ENCODE data around the gene DNAH1.
"Not testable (repeated sequence)": the region's sequence is repeated elsewhere in the genome, so short reads cannot be mapped to it uniquely, and the experiment has no call there.

Gene DNAH1

GRCh38 chr3:52281981-52282801 lies 33.9 kb upstream of the DNAH1 start:
- TF ChIP-seq, protein P1, sequence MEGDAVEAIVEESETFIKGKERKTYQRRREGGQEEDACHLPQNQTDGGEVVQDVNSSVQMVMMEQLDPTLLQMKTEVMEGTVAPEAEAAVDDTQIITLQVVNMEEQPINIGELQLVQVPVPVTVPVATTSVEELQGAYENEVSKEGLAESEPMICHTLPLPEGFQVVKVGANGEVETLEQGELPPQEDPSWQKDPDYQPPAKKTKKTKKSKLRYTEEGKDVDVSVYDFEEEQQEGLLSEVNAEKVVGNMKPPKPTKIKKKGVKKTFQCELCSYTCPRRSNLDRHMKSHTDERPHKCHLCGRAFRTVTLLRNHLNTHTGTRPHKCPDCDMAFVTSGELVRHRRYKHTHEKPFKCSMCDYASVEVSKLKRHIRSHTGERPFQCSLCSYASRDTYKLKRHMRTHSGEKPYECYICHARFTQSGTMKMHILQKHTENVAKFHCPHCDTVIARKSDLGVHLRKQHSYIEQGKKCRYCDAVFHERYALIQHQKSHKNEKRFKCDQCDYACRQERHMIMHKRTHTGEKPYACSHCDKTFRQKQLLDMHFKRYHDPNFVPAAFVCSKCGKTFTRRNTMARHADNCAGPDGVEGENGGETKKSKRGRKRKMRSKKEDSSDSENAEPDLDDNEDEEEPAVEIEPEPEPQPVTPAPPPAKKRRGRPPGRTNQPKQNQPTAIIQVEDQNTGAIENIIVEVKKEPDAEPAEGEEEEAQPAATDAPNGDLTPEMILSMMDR (IDR thresholded peaks at IDR 0.05; ENCODE audit: low read depth, low read length), result no peak
- H3K36me3 ChIP-seq, result no peaks in the 10 kb centered on the region
- peaks cover 3% of the 10 kb centered on the region; the same call in 1 of the 2 replicates for H3K4me1 ChIP-seq
- no peaks in the 10 kb centered on the region for H3K9me3 ChIP-seq
- no peak overlapping the region for H3K4me3 ChIP-seq (ENCODE audit: low read depth, low read length)
- H3K27me3 ChIP-seq, result no peaks in the 10 kb centered on the region
- no peak for DNase-seq

GRCh38 chr3:52283306-52283705 lies 32.8 kb upstream of the DNAH1 start:
- Histone ChIP-seq H3K9me3 (no peaks in the 10 kb centered on the region), H3K36me3 (no peaks in the 10 kb centered on the region), H3K4me3 (ENCODE audit: low read depth, low read length) (no peak overlapping the region), H3K4me1 (peaks cover 3% of the 10 kb centered on the region; the same call in 1 of the 2 replicates), H3K27me3 (no peaks in the 10 kb centered on the region)
- DNase-seq, result no peak
- TF ChIP-seq, protein P1 (IDR thresholded peaks at IDR 0.05; ENCODE audit: low read depth, low read length), result no peak

GRCh38 chr3:52284051-52284450 lies 32.1 kb upstream of the DNAH1 start:
- DNase-seq; H3K4me1 ChIP-seq; H3K36me3 ChIP-seq; H3K27me3 ChIP-seq; H3K9me3 ChIP-seq; H3K4me3 ChIP-seq (ENCODE audit: low read depth, low read length): not testable (repeated sequence)

GRCh38 chr3:52286777-52287110 lies 29.4 kb upstream of the DNAH1 start:
- no peaks in the 10 kb centered on the region for H3K9me3 ChIP-seq
- TF ChIP-seq, protein P1 (IDR thresholded peaks at IDR 0.05; ENCODE audit: low read depth, low read length), result no peak
- H3K36me3 ChIP-seq, result no peaks in the 10 kb centered on the region
- peak overlapping the region; percentile 85 for H3K4me3 ChIP-seq (ENCODE audit: low read depth, low read length)
- H3K27me3 ChIP-seq, result no peaks in the 10 kb centered on the region
- DNase-seq, result no peak
- H3K4me1 ChIP-seq, result no peaks in the 10 kb centered on the region; the same call in 1 of the 2 replicates

- Histone ChIP-seq H3K4me1 (no peaks in the 10 kb centered on the region), H3K4me3 (ENCODE audit: low read depth, low read length) (peak overlapping the region; percentile 85), H3K9me3 (no peaks in the 10 kb centered on the region), H3K36me3 (no peaks in the 10 kb centered on the region), H3K27me3 (no peaks in the 10 kb centered on the region)
- no peak for DNase-seq
- TF ChIP-seq, protein P1 (IDR thresholded peaks at IDR 0.05; ENCODE audit: low read depth, low read length), result no peak
These were observed 27.4 kb upstream of the DNAH1 start for GRCh38 chr3:52288674-52289073.

DNA sequence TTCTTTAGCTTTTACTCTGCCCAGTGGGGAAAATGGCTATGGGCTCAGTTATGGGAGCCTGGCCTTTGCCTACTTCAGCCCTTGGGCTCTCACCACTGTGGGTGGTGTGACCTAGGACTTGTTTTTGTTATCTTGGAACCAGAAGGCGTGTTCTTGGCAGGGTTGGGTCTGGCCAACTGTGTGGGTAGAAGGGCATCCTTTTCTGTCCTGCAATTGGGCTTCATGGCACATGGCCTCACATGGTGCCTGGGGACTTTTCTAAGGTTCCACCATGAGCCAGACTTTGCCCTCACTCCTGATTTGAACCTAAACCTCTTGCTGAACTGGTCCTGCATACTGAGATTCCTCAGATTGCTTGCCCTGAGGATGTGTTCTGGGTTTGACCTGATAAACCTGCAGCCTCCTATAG lies 26.8 kb upstream of the DNAH1 start:
- TF ChIP-seq, protein P1 (IDR thresholded peaks at IDR 0.05; ENCODE audit: low read depth, low read length), result no peak
- no peaks in the 10 kb centered on the region for H3K4me1 ChIP-seq
- no peak overlapping the region for H3K4me3 ChIP-seq (ENCODE audit: low read depth, low read length)
- no peaks in the 10 kb centered on the region for H3K9me3 ChIP-seq
- no peak for DNase-seq
- no peaks in the 10 kb centered on the region for H3K27me3 ChIP-seq
- no peaks in the 10 kb centered on the region for H3K36me3 ChIP-seq

Data from BE2C (cell line).